ENCODE results near the gene FAM124B. TPM values are rescaled to one million over a fixed set of nuclear protein-coding genes. Genes with fewer than 3 reads are reported as not detected.

Gene FAM124B
- total and polyA plus RNA-seq, 4 donors = 0.30 to 2.5 (median 0.42) TPM

DNA sequence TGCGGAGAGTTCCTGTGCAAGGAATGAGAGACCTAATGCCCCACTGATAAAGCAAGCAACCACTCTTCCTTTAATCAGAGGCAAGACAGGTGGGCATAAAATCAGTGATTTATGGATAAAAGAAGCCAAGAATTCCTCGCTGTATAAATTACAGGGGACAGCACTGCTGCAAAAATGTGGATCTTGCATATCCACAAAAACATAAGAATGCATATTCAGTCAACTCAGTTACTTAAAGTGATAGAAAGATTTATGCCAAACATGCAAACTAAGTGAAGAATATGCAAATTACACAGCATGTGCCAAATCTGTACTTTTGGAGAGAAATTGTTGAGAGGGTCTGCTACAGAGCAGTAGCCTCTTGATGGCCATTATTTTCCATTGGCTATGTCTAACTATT, 67.2 kb downstream of the FAM124B start:
- WGBS = 68% methylated on average over 2 of the region's 2 CpGs
- Histone ChIP-seq H3K27me3 (ENCODE audit: control insufficient read depth in 4 of 4, insufficient read depth in 4 of 4, low read length in 3 of 4) (no peaks in the 10 kb centered on the region), H3K27ac (ENCODE audit: low read depth in 1 of 2, low read length in 2 of 2) (no peak overlapping the region), H3K4me1 (ENCODE audit: control insufficient read depth in 4 of 4, insufficient read depth in 4 of 4, low read length in 3 of 4) (no peaks in the 10 kb centered on the region), H3K4me3 (ENCODE audit: low read depth in 1 of 3, low read length in 3 of 3) (no peak overlapping the region), H3K36me3 (ENCODE audit: control insufficient read depth in 4 of 4, insufficient read depth in 3 of 4, low read depth in 1 of 4, low read length in 3 of 4) (no peaks in the 10 kb centered on the region), H3K9ac (ENCODE audit: low read depth in 1 of 2, low read length in 2 of 2) (no peak overlapping the region), H3K9me3 (ENCODE audit: control insufficient read depth in 4 of 4, low read length in 3 of 4) (no peaks in the 10 kb centered on the region)
- TF ChIP-seq FOXA2 (IDR thresholded peaks at IDR 0.05) = no peak
- TF ChIP-seq REST (IDR thresholded peaks at IDR 0.05) = no peak
- TF ChIP-seq HNF4G (IDR thresholded peaks at IDR 0.05) = no peak
- TF ChIP-seq HNF4A (conservative IDR thresholded peaks at IDR 0.05) = no peak
- TF ChIP-seq, protein P1, sequence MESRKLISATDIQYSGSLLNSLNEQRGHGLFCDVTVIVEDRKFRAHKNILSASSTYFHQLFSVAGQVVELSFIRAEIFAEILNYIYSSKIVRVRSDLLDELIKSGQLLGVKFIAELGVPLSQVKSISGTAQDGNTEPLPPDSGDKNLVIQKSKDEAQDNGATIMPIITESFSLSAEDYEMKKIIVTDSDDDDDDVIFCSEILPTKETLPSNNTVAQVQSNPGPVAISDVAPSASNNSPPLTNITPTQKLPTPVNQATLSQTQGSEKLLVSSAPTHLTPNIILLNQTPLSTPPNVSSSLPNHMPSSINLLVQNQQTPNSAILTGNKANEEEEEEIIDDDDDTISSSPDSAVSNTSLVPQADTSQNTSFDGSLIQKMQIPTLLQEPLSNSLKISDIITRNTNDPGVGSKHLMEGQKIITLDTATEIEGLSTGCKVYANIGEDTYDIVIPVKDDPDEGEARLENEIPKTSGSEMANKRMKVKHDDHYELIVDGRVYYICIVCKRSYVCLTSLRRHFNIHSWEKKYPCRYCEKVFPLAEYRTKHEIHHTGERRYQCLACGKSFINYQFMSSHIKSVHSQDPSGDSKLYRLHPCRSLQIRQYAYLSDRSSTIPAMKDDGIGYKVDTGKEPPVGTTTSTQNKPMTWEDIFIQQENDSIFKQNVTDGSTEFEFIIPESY (IDR thresholded peaks at IDR 0.05) = no peak
- no peak for TF ChIP-seq MAX (IDR thresholded peaks at IDR 0.05)
- TF ChIP-seq EGR1 (IDR thresholded peaks at IDR 0.05; ENCODE audit: low read depth in 2 of 2) = no peak
- no peak for TF ChIP-seq GABPA (IDR thresholded peaks at IDR 0.05 in 1 of 2, conservative IDR thresholded peaks at IDR 0.05 in 1 of 2)
- no peak for TF ChIP-seq JUND (IDR thresholded peaks at IDR 0.05)
- no peak for TF ChIP-seq RXRA (IDR thresholded peaks at IDR 0.05)
- no peak for DNase-seq (ENCODE audit: low spot score)

- no peaks in the 10 kb centered on the region for H3K4me1 ChIP-seq (ENCODE audit: control insufficient read depth in 4 of 4, insufficient read depth in 4 of 4, low read length in 3 of 4)
- 60% methylated on average over 6 of the region's 6 CpGs for WGBS
- peak in 1 of 2 donors; percentile 31 for TF ChIP-seq RXRA (IDR thresholded peaks at IDR 0.05)
- no peak for TF ChIP-seq HNF4G (IDR thresholded peaks at IDR 0.05)
- TF ChIP-seq CTCF (IDR thresholded peaks at IDR 0.05; ENCODE audit: low read depth, low read length, missing input control) = no peak
- H3K27me3 ChIP-seq (ENCODE audit: control insufficient read depth in 4 of 4, insufficient read depth in 4 of 4, low read length in 3 of 4) = no peaks in the 10 kb centered on the region
- H3K27ac ChIP-seq (ENCODE audit: low read depth in 1 of 2, low read length in 2 of 2) = no peak overlapping the region
- H3K36me3 ChIP-seq (ENCODE audit: control insufficient read depth in 4 of 4, insufficient read depth in 3 of 4, low read depth in 1 of 4, low read length in 3 of 4) = no peaks in the 10 kb centered on the region
- H3K4me3 ChIP-seq (ENCODE audit: low read depth in 1 of 3, low read length in 3 of 3) = no peak overlapping the region
- H3K9ac ChIP-seq (ENCODE audit: low read depth in 1 of 2, low read length in 2 of 2) = no peak overlapping the region
- no peak for DNase-seq (ENCODE audit: low spot score)
- H3K9me3 ChIP-seq (ENCODE audit: control insufficient read depth in 4 of 4, low read length in 3 of 4) = no peaks in the 10 kb centered on the region
Measured at GRCh38 chr2:224333726-224334482, 68.0 kb downstream of the FAM124B start.
